SHP77 (cell line): ENCODE results near the gene MS4A3.
"Not testable (repeated sequence)": the region's sequence is repeated elsewhere in the genome, so short reads cannot be mapped to it uniquely, and the experiment has no call there.

ENCODE experiments used
- DNase-seq, 2 experiments: peaks; one replicate each; lab custom pipeline; 2025; lab: John Stamatoyannopoulos, UW

MS4A3 gene

DNA sequence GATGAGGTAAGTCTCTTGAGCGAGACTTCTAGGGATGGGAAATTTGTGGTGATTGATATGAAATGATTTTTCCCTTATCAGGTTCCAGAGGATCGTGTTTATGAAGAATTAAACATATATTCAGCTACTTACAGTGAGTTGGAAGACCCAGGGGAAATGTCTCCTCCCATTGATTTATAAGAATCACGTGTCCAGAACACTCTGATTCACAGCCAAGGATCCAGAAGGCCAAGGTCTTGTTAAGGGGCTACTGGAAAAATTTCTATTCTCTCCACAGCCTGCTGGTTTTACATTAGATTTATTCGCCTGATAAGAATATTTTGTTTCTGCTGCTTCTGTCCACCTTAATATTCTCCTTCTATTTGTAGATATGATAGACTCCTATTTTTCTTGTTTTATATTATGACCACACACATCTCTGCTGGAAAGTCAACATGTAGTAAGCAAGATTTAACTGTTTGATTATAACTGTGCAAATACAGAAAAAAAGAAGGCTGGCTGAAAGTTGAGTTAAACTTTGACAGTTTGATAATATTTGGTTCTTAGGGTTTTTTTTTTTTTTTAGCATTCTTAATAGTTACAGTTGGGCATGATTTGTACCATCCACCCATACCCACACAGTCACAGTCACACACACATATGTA is 39.1 kb downstream of the MS4A3 start:
- no peak for DNase-seq

DNA sequence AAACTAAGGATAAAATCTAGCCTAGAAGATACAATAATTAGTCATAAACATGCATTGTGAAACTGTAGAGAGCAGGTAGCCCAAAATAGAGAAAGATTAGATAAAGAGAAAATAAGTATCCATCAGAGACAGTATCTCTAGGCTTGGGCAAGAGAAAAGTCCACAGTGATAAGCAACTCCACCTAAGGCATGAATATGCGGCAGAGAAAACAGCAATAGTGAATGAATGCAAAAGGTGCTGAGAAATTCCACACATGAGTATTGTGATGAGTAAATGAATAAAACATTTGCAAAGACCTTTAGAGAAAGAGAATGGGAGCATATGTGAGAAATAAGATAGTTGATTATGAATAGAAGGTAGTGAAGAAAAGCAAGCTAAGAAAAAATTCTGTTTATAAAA is 40.7 kb downstream of the MS4A3 start:
- DNase-seq: no peak

DNA sequence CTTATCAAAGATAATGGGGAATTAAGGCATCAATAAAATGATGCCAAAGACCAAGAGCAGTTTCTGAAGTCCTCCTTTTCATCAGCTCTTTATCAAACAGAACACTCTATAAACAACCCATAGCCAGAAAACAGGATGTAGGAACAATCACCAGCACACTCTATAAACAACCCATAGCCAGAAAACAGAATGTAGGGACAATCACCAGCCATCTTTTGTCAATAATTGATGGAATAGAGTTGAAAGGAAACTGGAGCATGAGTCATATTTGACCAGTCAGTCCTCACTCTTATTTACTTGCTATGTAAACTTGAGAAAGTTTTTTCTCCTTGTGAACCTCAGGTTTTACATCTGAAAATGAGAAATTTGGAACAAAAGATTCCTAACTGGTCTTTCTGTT is 42.0 kb downstream of the MS4A3 start:
- DNase-seq: no peak

DNA sequence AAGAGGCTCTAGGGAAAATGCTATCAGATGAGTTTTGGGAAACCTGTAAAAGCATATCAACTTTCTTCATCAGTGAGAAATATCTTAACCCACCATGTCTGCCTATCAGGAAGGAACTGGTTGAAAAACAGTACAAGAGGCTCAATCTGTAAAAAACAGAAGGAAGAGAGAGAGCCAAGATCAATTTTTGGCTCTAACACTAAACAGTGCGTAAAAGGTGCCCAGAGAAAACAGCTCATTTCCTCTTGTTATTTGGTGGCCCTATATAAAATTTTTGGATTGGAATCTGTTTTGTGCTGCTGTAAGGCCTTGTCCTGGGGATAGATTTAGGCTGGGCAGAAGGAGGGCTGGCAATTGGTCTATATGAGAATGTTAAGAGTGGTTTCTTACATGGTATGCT is 44.1 kb downstream of the MS4A3 start:
- no peak for DNase-seq

DNA sequence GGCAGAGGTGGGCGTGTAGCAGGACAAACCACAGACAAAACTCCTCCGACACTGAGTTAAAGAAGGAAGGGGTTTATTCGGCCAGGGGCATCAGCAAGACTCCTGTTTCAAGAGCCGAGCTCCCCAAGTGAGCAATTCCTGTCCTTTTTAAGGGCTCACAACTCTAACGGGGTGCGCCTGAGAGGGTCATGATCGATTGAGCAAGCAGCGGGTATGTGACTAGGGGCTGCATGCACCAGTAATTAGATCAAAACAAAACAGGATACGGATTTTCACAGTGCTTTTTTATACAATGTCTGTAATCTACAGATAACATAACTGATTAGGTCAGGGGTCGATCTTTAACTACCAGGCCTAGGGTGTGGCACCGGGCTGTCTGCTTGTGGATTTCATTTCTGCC is 44.9 kb downstream of the MS4A3 start:
- not testable (repeated sequence) for DNase-seq

DNA sequence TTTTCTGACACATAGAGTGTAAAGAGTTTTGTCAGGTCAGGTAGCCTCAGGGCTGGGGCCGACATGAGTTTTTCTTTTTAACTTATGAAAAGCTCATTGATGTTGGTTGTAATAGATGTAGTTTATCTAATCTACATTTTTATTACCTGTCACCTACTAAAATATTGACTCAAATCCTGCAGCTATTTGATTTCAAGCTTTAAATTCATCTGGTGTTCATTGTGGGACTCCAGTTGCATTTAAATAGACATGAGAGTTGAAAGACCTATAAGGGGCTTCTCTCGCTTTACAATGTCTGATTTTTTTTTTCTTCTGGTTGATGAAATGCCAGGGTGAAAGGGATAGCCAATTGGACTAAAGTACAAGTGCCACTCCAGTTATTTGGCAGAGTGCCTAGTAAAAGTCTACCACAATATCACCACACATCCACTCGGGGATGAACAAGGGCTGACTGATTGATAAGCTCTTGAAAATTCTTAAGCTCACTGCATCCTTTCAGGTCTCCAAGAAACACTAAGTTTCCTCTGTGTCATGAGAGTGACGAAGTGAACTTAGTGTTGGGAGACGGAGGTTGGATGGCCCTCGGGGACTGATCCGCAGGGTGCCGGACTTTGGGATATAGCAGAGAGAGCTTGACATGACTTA is 48.1 kb downstream of the MS4A3 start:
- DNase-seq: not testable (repeated sequence)

DNA sequence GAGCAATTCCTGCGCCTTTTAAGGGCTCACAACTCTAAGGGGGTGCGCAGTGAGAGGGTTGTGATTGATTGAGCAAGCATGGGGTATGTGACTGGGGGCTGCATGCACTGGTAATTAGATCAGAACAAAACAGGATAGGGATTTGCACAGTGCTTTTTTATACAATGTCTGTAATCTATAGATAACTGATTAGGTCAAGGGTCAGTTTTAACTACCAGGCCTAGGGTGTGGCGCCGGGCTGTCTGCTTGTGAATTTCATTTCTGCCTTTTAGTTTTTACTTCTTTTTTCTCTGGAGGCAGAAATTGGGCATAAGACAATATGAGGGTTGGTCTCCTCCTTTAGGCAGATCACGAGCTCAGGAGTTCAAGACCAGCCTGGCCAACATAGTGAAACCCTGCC is 52.2 kb downstream of the MS4A3 start:
- DNase-seq: not testable (repeated sequence)

DNA sequence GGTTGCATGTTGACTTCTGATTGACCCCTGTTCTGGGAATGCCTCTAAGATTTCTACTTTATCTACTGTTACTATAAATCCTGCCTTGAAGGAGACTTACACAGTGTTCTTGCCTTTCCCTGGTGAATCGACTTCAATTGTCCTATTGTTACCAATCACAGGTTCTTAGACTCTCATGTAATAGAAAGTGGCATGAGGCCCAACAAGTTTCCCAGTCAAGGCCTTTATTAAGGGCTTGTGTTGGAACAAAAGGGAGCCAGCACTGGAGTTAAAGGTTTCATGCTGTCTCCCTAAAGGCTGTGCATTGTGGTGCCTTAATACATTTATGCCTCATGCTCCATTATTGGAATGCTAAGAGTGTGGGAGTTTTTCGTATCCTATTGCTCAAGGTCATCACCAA is 55.3 kb downstream of the MS4A3 start:
- DNase-seq: no peak

DNA sequence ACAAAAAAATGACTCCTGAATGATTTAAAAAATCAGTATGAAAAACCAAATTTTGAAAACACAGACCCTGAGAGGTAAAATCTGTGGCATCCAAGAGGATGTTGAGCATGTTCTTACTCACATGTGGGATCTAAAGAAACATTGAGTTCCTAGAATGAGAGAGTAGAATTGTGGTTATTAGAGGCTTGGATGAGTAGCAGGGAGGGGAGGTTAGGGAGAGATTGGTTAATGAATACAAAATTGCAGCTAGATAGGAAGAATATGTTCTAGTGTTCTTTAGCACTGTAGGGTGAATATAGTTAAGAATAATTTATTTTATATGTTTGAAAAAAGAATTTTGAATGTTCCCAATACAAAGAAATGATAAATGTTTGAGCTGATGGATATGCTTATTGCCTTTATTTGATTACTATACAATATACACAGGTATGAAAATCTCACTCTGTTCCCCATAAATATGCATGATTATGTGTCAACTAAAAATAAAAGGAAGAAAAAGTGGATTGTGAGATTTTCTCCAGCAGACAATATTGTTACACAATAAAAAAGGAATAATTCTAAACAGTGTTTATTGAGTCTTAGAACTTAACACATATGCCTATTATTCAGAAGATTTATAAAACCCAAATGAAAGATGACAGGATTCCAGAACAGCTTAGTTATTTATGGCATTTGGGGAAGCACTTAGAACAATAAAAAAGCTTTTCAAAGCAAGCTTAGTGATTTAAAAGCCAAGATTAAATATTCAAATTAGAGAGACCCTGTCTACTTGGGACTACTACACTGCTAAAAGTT is 60.7 kb downstream of the MS4A3 start:
- DNase-seq: no peak

DNA sequence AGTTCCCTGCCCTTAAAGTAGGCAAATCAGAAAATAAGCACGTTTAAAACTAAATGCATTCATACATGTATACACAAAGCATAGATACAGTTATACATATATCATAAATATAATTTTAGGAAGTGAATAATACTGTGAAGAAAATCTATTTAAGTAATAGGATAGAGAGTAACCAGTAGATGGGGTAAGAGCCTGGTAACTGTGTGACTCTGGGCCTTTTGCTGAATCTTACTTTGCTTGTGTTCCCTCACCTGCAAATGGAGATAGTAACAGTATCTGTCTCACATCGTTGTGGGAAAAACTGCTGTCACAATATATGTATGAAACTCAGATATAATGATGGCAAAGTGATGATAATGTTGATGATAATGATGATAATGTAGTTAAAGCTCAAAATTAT is 61.9 kb downstream of the MS4A3 start:
- DNase-seq: no peak

DNA sequence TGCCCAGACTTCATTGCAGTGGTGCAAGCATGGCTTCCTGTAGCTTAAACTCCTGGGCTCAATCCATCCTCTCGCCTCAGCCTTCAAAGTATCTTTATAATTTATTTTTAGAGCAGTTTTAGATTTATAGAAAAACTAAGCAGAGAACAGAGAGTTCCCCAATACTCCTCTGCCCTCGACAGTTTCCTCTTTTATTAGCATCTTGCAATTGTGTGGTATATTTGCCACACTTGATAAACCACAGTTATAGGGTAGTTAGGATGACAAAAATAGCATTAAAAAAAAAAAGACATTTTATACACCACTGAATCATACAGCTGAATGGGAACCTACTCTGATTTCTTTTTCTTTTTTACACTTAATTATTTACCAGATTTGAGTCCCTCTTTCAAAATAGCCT is 63.2 kb downstream of the MS4A3 start:
- DNase-seq: no peak
